HG02840 (cell line): ENCODE measurements around the gene VPS8.

Source experiments
- ATAC-seq: cut with Tn5 transposase; IDR thresholded peaks from one replicate; pipeline ENCODE4 v1.9.1; 2021; ENCODE audit warnings: mild to moderate bottlenecking, moderate library complexity, moderate number of reproducible peaks; ENCODE audit not compliant: unreplicated experiment, low FRiP score

The VPS8 gene

GRCh38 chr3:185046164-185046515 is 234.2 kb downstream of the VPS8 start:
- no peak for ATAC-seq

GRCh38 chr3:185046603-185047002 is 234.6 kb downstream of the VPS8 start:
- no peak for ATAC-seq

GRCh38 chr3:185049710-185050109 is 237.7 kb downstream of the VPS8 start:
- no peak for ATAC-seq

- ATAC-seq: no peak
These were observed 239.8 kb downstream of the VPS8 start for GRCh38 chr3:185051801-185052200.

GRCh38 chr3:185052631-185053030 is 240.7 kb downstream of the VPS8 start:
- ATAC-seq: no peak

GRCh38 chr3:185056908-185057307 is 244.9 kb downstream of the VPS8 start:
- no peak for ATAC-seq

- ATAC-seq: no peak
These were observed 245.9 kb downstream of the VPS8 start for GRCh38 chr3:185057829-185058228.

- no peak for ATAC-seq
These were observed 246.8 kb downstream of the VPS8 start for GRCh38 chr3:185058796-185059195.

GRCh38 chr3:185059766-185060165 is 247.8 kb downstream of the VPS8 start:
- no peak for ATAC-seq

- no peak for ATAC-seq
These were observed 248.7 kb downstream of the VPS8 start for GRCh38 chr3:185060655-185061054.

- no peak for ATAC-seq
These were observed 250.2 kb downstream of the VPS8 start for GRCh38 chr3:185062191-185062590.

- no peak for ATAC-seq
These were observed 251.5 kb downstream of the VPS8 start for GRCh38 chr3:185063431-185063830.

- ATAC-seq: no peak
These were observed 253.1 kb downstream of the VPS8 start for GRCh38 chr3:185065059-185065458.

GRCh38 chr3:185066251-185066650 is 254.3 kb downstream of the VPS8 start:
- ATAC-seq: no peak

- ATAC-seq: no peak
These were observed 255.2 kb downstream of the VPS8 start for GRCh38 chr3:185067173-185067572.

GRCh38 chr3:185069037-185070030 is 257.4 kb downstream of the VPS8 start:
- ATAC-seq: no peak

- no peak for ATAC-seq
These were observed 258.7 kb downstream of the VPS8 start for GRCh38 chr3:185070491-185071286.

- ATAC-seq: no peak
These were observed 259.4 kb downstream of the VPS8 start for GRCh38 chr3:185071287-185071800.

- no peak for ATAC-seq
These were observed 263.6 kb downstream of the VPS8 start for GRCh38 chr3:185075547-185075946.

GRCh38 chr3:185076219-185076618 is 264.3 kb downstream of the VPS8 start:
- no peak for ATAC-seq

GRCh38 chr3:185079625-185080024 is 267.7 kb downstream of the VPS8 start:
- no peak for ATAC-seq
